ENCODE measurements around the gene TENM4.

TENM4 gene

GRCh38 chr11:79077702-79078330 is 363.0 kb downstream of the TENM4 start:
- no peak for DNase-seq

- DNase-seq = peak; percentile 22 to 47
These were observed 364.2 kb downstream of the TENM4 start for GRCh38 chr11:79076526-79077115.

- DNase-seq = no peak
These were observed 366.3 kb downstream of the TENM4 start for GRCh38 chr11:79074547-79074946.

GRCh38 chr11:79071190-79071589 is 369.6 kb downstream of the TENM4 start:
- DNase-seq = no peak

- no peak for DNase-seq
These were observed 370.3 kb downstream of the TENM4 start for GRCh38 chr11:79070518-79070917.

GRCh38 chr11:79069504-79069903 is 371.3 kb downstream of the TENM4 start:
- no peak for DNase-seq

GRCh38 chr11:79068356-79068755 is 372.5 kb downstream of the TENM4 start:
- no peak for DNase-seq

GRCh38 chr11:79067352-79067679 is 373.5 kb downstream of the TENM4 start:
- DNase-seq = no peak

- no peak for DNase-seq
These were observed 374.1 kb downstream of the TENM4 start for GRCh38 chr11:79066456-79067351.

GRCh38 chr11:79062814-79063762 is 377.7 kb downstream of the TENM4 start:
- DNase-seq = peak; percentile 6 to 29

GRCh38 chr11:79060081-79060953 is 380.5 kb downstream of the TENM4 start:
- no peak for DNase-seq

- no peak for DNase-seq
These were observed 381.7 kb downstream of the TENM4 start for GRCh38 chr11:79059141-79059540.

GRCh38 chr11:79055856-79056631 is 384.8 kb downstream of the TENM4 start:
- no peak for DNase-seq

GRCh38 chr11:79054636-79055035 is 386.2 kb downstream of the TENM4 start:
- no peak for DNase-seq

GRCh38 chr11:79052544-79052943 is 388.3 kb downstream of the TENM4 start:
- no peak for DNase-seq

- no peak for DNase-seq
These were observed 390.0 kb downstream of the TENM4 start for GRCh38 chr11:79050786-79051185.

GRCh38 chr11:79049741-79050179 is 391.1 kb downstream of the TENM4 start:
- no peak for DNase-seq

- no peak for DNase-seq
These were observed 392.9 kb downstream of the TENM4 start for GRCh38 chr11:79047980-79048379.

GRCh38 chr11:79047321-79047720 is 393.5 kb downstream of the TENM4 start:
- DNase-seq = no peak

- DNase-seq = no peak
These were observed 394.5 kb downstream of the TENM4 start for GRCh38 chr11:79046366-79046765.

- DNase-seq = peak in 1 of 2 donors; percentile 2
These were observed 395.0 kb downstream of the TENM4 start for GRCh38 chr11:79045800-79046304.

All from inflammatory macrophage treated with lipopolysaccharide for 1 hour (primary cell).